ENCODE measurements around the gene TMEM86B. TPM values are rescaled to one million over a fixed set of nuclear protein-coding genes. Genes with fewer than 3 reads are reported as not detected.

The TMEM86B gene
- total and polyA plus RNA-seq, 2 experiments from 2014 or later, result 0.46 to 2.4 TPM

GRCh38 chr19:55266840-55267239 lies 38.3 kb upstream of the TMEM86B start:
- no peak overlapping the region for H3K4me2 ChIP-seq (ENCODE audit: unreplicated experiment)
- in situ Hi-C loops (cut with MboI), result no loop called here
- H4K20me1 ChIP-seq (ENCODE audit: insufficient read depth), result no peaks in the 10 kb centered on the region
- no peak for TF ChIP-seq EZH2phosphoT487 (IDR thresholded peaks at IDR 0.05; ENCODE audit: insufficient read depth, low read depth)
- TF ChIP-seq EZH2 (IDR thresholded peaks at IDR 0.05; ENCODE audit: insufficient read depth, poor library complexity, severe bottlenecking), result no peak
- H3K9ac ChIP-seq, result no peak overlapping the region
- peaks cover 4% of the 10 kb centered on the region; the same call in 1 of the 2 replicates for H3K79me2 ChIP-seq (ENCODE audit: insufficient read depth)
- no peaks in the 10 kb centered on the region for H3K9me2 ChIP-seq (ENCODE audit: insufficient read depth)
- no peaks in the 10 kb centered on the region; the same call in 1 of the 2 replicates for H3K36me3 ChIP-seq (ENCODE audit: low read depth)
- DNase-seq, result no peak
- H3K27me3 ChIP-seq (replicated peaks; ENCODE audit: insufficient read depth), result no peaks in the 10 kb centered on the region
- no peak overlapping the region for H2AFZ ChIP-seq
- no peaks in the 10 kb centered on the region for H3F3A ChIP-seq (ENCODE audit: insufficient read depth)
- H3K4me1 ChIP-seq (ENCODE audit: insufficient read depth), result no peaks in the 10 kb centered on the region
- no peak overlapping the region for H3K4me3 ChIP-seq
- H3K27ac ChIP-seq, result no peak overlapping the region
- no peaks in the 10 kb centered on the region for H3K9me3 ChIP-seq (ENCODE audit: low read depth)
- 92 to 95% methylated on average over 4 of the region's 4 CpGs for WGBS, 2 experiments (ENCODE audit: low coverage in 1 of 2, low lambda C conversion rate in 2 of 2, missing lambda C conversion rate in 2 of 2)

- 97 to 99% methylated on average over 3 of the region's 3 CpGs for WGBS, 2 experiments (ENCODE audit: low coverage in 1 of 2, low lambda C conversion rate in 2 of 2, missing lambda C conversion rate in 2 of 2)
- in situ Hi-C loops (cut with MboI), result no loop called here
Observed at GRCh38 chr19:55266404-55266803, 37.8 kb upstream of the TMEM86B start.

GRCh38 chr19:55265723-55266386 lies 37.3 kb upstream of the TMEM86B start:
- Histone ChIP-seq H3K9me3 (ENCODE audit: low read depth) (no peaks in the 10 kb centered on the region), H3K9ac (no peak overlapping the region), H3K27me3 (replicated peaks; ENCODE audit: insufficient read depth) (no peaks in the 10 kb centered on the region), H3K36me3 (ENCODE audit: low read depth) (no peaks in the 10 kb centered on the region; the same call in 1 of the 2 replicates), H3K9me2 (ENCODE audit: insufficient read depth) (no peaks in the 10 kb centered on the region), H3K27ac (no peak overlapping the region), H3K79me2 (ENCODE audit: insufficient read depth) (peaks cover 4% of the 10 kb centered on the region; the same call in 1 of the 2 replicates), H3K4me3 (no peak overlapping the region), H4K20me1 (ENCODE audit: insufficient read depth) (no peaks in the 10 kb centered on the region), H3K4me1 (ENCODE audit: insufficient read depth) (no peaks in the 10 kb centered on the region), H3K4me2 (ENCODE audit: unreplicated experiment) (no peak overlapping the region), H3F3A (ENCODE audit: insufficient read depth) (0 out of 2 replicates have a peak, but pooled peaks cover 2% of the 10 kb centered on the region), H2AFZ (no peak overlapping the region)
- TF ChIP-seq EZH2phosphoT487 (IDR thresholded peaks at IDR 0.05; ENCODE audit: insufficient read depth, low read depth) (no peak), EZH2 (IDR thresholded peaks at IDR 0.05; ENCODE audit: insufficient read depth, poor library complexity, severe bottlenecking) (no peak)
- in situ Hi-C loops (cut with MboI), result no loop called here
- WGBS, 2 experiments (ENCODE audit: low coverage in 1 of 2, low lambda C conversion rate in 2 of 2, missing lambda C conversion rate in 2 of 2), result 88% methylated on average over 8 to 12 of the region's 12 CpGs
- no peak for DNase-seq

More at GRCh38 chr19:55266404-55266803, 37.8 kb upstream of the TMEM86B start:
- no peaks in the 10 kb centered on the region for H4K20me1 ChIP-seq (ENCODE audit: insufficient read depth)
- peaks cover 4% of the 10 kb centered on the region; the same call in 1 of the 2 replicates for H3K79me2 ChIP-seq (ENCODE audit: insufficient read depth)
- no peak for DNase-seq
- H3K36me3 ChIP-seq (ENCODE audit: low read depth), result no peaks in the 10 kb centered on the region; the same call in 1 of the 2 replicates
- no peak overlapping the region for H2AFZ ChIP-seq
- H3K27me3 ChIP-seq (replicated peaks; ENCODE audit: insufficient read depth), result no peaks in the 10 kb centered on the region
- no peak for TF ChIP-seq EZH2phosphoT487 (IDR thresholded peaks at IDR 0.05; ENCODE audit: insufficient read depth, low read depth)
- TF ChIP-seq EZH2 (IDR thresholded peaks at IDR 0.05; ENCODE audit: insufficient read depth, poor library complexity, severe bottlenecking), result no peak
- no peaks in the 10 kb centered on the region for H3K9me3 ChIP-seq (ENCODE audit: low read depth)
- no peak overlapping the region for H3K9ac ChIP-seq
- H3K9me2 ChIP-seq (ENCODE audit: insufficient read depth), result no peaks in the 10 kb centered on the region
- H3F3A ChIP-seq (ENCODE audit: insufficient read depth), result no peaks in the 10 kb centered on the region
- H3K4me1 ChIP-seq (ENCODE audit: insufficient read depth), result no peaks in the 10 kb centered on the region
- H3K4me2 ChIP-seq (ENCODE audit: unreplicated experiment), result no peak overlapping the region
- no peak overlapping the region for H3K27ac ChIP-seq
- no peak overlapping the region for H3K4me3 ChIP-seq

- H3K9ac ChIP-seq, result no peak overlapping the region
- no peak for TF ChIP-seq EZH2phosphoT487 (IDR thresholded peaks at IDR 0.05; ENCODE audit: insufficient read depth, low read depth)
- no peak for TF ChIP-seq EZH2 (IDR thresholded peaks at IDR 0.05; ENCODE audit: insufficient read depth, poor library complexity, severe bottlenecking)
- H3K79me2 ChIP-seq (ENCODE audit: insufficient read depth), result peaks cover 4% of the 10 kb centered on the region; the same call in 1 of the 2 replicates
- H3K36me3 ChIP-seq (ENCODE audit: low read depth), result no peaks in the 10 kb centered on the region; the same call in 1 of the 2 replicates
- H3K4me2 ChIP-seq (ENCODE audit: unreplicated experiment), result no peak overlapping the region
- H4K20me1 ChIP-seq (ENCODE audit: insufficient read depth), result no peaks in the 10 kb centered on the region
- in situ Hi-C loops (cut with MboI), result no loop called here
- H3K4me1 ChIP-seq (ENCODE audit: insufficient read depth), result no peaks in the 10 kb centered on the region
- H2AFZ ChIP-seq, result no peak overlapping the region
- no peaks in the 10 kb centered on the region for H3K9me3 ChIP-seq (ENCODE audit: low read depth)
- H3K4me3 ChIP-seq, result no peak overlapping the region
- no peak overlapping the region for H3K27ac ChIP-seq
- no peaks in the 10 kb centered on the region for H3K9me2 ChIP-seq (ENCODE audit: insufficient read depth)
- peaks cover 9% of the 10 kb centered on the region; the same call in 1 of the 2 replicates for H3F3A ChIP-seq (ENCODE audit: insufficient read depth)
- WGBS, 2 experiments (ENCODE audit: low coverage in 1 of 2, low lambda C conversion rate in 2 of 2, missing lambda C conversion rate in 2 of 2), result 93 to 94% methylated on average over 14 to 16 of the region's 16 CpGs
- no peaks in the 10 kb centered on the region for H3K27me3 ChIP-seq (replicated peaks; ENCODE audit: insufficient read depth)
- no peak for DNase-seq
Observed at GRCh38 chr19:55265173-55265572, 36.6 kb upstream of the TMEM86B start.
